K562 (cell line): ENCODE results near the gene ERVH48-1. TPM values are rescaled to one million over a fixed set of nuclear protein-coding genes. Genes with fewer than 3 reads are reported as not detected.

Experiments used
- ARID1B ChIP-seq: fragments of 450-650 bp; IDR thresholded peaks from 2 replicates; pipeline ENCODE4 v1.6.1; 2016; ENCODE audit warnings: antibody characterized with exemption, mild to moderate bottlenecking, inconsistent platforms
- CBX3 ChIP-seq, 2 experiments: IDR thresholded peaks; 1 replicate in 1 of 2; 2 replicates in 1 of 2; pipeline ENCODE4 v1.6.1; 2012; ENCODE audit warnings: inconsistent platforms in 2 of 2, low read length in 2 of 2, borderline replicate concordance in 1 of 2, control low read depth in 1 of 2
- ETV6 ChIP-seq, 3 experiments: fragments of 150-350 bp in 1 of 3; sonication (generic) in 1 of 3; formaldehyde crosslinking in 1 of 3; IDR thresholded peaks; 2 replicates each; pipeline versions ENCODE4 v1.6.1 to v1.8.0; 2014 to 2022; ENCODE audit warnings: borderline replicate concordance in 2 of 3, low read depth in 2 of 3, antibody characterized with exemption in 1 of 3, low read length in 1 of 3, mild to moderate bottlenecking in 1 of 3, missing genetic modification reagents in 1 of 3
- FOXM1 ChIP-seq, 2 experiments: fragments of 450-650 bp in 1 of 2; sonication (generic) in 1 of 2; formaldehyde crosslinking in 1 of 2; IDR thresholded peaks; 2 replicates each; pipeline versions ENCODE4 v1.6.1 to v1.9.0; 2017 to 2022; ENCODE audit warnings: low read depth in 2 of 2, mild to moderate bottlenecking in 2 of 2, missing genetic modification reagents in 1 of 2, moderate library complexity in 1 of 2
- GMEB1 ChIP-seq: fragments of 250-450 bp; sonication (Bioruptor Pico); IDR thresholded peaks from 2 replicates; pipeline ENCODE4 v1.4.0; 2020; ENCODE audit warnings: mild to moderate bottlenecking
- HOMEZ ChIP-seq: fragments of 250-450 bp; sonication (Bioruptor Pico); IDR thresholded peaks from 2 replicates; pipeline ENCODE4 v1.4.0; 2020; ENCODE audit warnings: mild to moderate bottlenecking, moderate library complexity
- IRF2 ChIP-seq: sonication (generic); formaldehyde crosslinking; IDR thresholded peaks from 2 replicates; pipeline ENCODE4 v1.8.1; 2022; ENCODE audit warnings: mild to moderate bottlenecking, missing genetic modification reagents
- JUN ChIP-seq, 2 experiments: sonication (generic) in 1 of 2; formaldehyde crosslinking in 1 of 2; IDR thresholded peaks; 2 replicates each; pipeline versions ENCODE4 v1.6.1 to v1.8.0; 2012 to 2022; ENCODE audit warnings: borderline replicate concordance in 2 of 2, mild to moderate bottlenecking in 2 of 2, improper control_type of control experiment in 1 of 2, low read depth in 1 of 2, low read length in 1 of 2, missing genetic modification reagents in 1 of 2
- L3MBTL2 ChIP-seq: fragments of 450-650 bp; IDR thresholded peaks from 2 replicates; pipeline ENCODE4 v1.6.1; 2016; ENCODE audit warnings: mild to moderate bottlenecking, moderate library complexity
- MCM5 ChIP-seq: fragments of 450-650 bp; IDR thresholded peaks from 2 replicates; pipeline ENCODE4 v1.6.1; 2016; ENCODE audit warnings: low read depth
- MCM7 ChIP-seq, 2 experiments: fragments of 450-650 bp; IDR thresholded peaks; 2 replicates each; pipeline ENCODE4 v1.6.1; 2016 to 2018
- NR0B1 ChIP-seq: fragments of 450-650 bp; IDR thresholded peaks from one replicate; pipeline ENCODE4 v1.6.1; 2018; ENCODE audit warnings: mild to moderate bottlenecking, moderate library complexity; ENCODE audit not compliant: partially characterized antibody
- OTX1 ChIP-seq: fragments of 450-650 bp; formaldehyde crosslinking; IDR thresholded peaks from 2 replicates; pipeline ENCODE4 v1.4.0; 2022; ENCODE audit warnings: mild to moderate bottlenecking
- PML ChIP-seq: IDR thresholded peaks from 2 replicates; pipeline ENCODE4 v1.6.1; 2012; ENCODE audit warnings: low read length, inconsistent platforms
- RBFOX2 ChIP-seq: fragments of 200-400 bp; formaldehyde crosslinking; IDR thresholded peaks from 2 replicates; pipeline ENCODE4 v1.6.1; 2017; ENCODE audit warnings: low read depth, mild to moderate bottlenecking, low read length, moderate library complexity
- SAFB ChIP-seq: fragments of 200-400 bp; formaldehyde crosslinking; IDR thresholded peaks from 2 replicates; pipeline ENCODE4 v1.6.1; 2017; ENCODE audit warnings: low read depth, low read length, borderline replicate concordance
- SOX6 ChIP-seq: fragments of 450-650 bp; IDR thresholded peaks from 2 replicates; pipeline ENCODE4 v1.6.1; 2014; ENCODE audit warnings: mild to moderate bottlenecking
- SP1 ChIP-seq: sonication (generic); formaldehyde crosslinking; IDR thresholded peaks from 2 replicates; pipeline ENCODE4 v1.8.1; 2022; ENCODE audit warnings: mild to moderate bottlenecking, missing genetic modification reagents
- THRAP3 ChIP-seq: fragments of 450-650 bp; IDR thresholded peaks from 2 replicates; pipeline ENCODE4 v1.6.1; 2016; ENCODE audit warnings: mild to moderate bottlenecking, inconsistent platforms, borderline replicate concordance
- ZBTB17 ChIP-seq: fragments of 450-650 bp; formaldehyde crosslinking; IDR thresholded peaks from 2 replicates; pipeline ENCODE4 v1.4.0; 2020; ENCODE audit warnings: mild to moderate bottlenecking
- ZNF224 ChIP-seq: sonication (generic); formaldehyde crosslinking; IDR thresholded peaks from 2 replicates; pipeline ENCODE4 v1.8.0; 2022; ENCODE audit warnings: mild to moderate bottlenecking, missing genetic modification reagents
- polyA plus RNA-seq, 8 experiments: library from polyadenylated mRNA; depleted of rRNA in 4 of 8; stranded (reverse) in 5 of 8; unstranded in 3 of 8; fragments of >200 nt; fragmentation: Nextera tagmentation in 2 of 8; fragmentation: Illumina TruSeq in 1 of 8; extraction: Ambion mirVana in 2 of 8; extraction: Trizol in 1 of 8; gene quantifications; 2 replicates each; pipeline versions ENCODE4 v1.2.1 to v1.2.3, GENCODE V29; 2011 to 2014; ENCODE audit warnings: inconsistent platforms in 1 of 8, missing spikeins in 1 of 8
- total RNA-seq, 7 experiments: library from RNA; depleted of rRNA in 6 of 7; stranded (reverse); fragments of >200 nt in 6 of 7; fragmentation: Illumina TruSeq in 2 of 7; extraction: Trizol in 2 of 7; gene quantifications; 2 replicates each; pipeline versions ENCODE4 v1.2.1 to v1.2.3, GENCODE V29; 2011 to 2021; ENCODE audit warnings: low replicate concordance in 1 of 7
- TF ChIP-seq, protein P1 (sequence below): sonication (generic); formaldehyde crosslinking; IDR thresholded peaks from 2 replicates; pipeline ENCODE4 v1.9.0; 2022; ENCODE audit warnings: mild to moderate bottlenecking, missing genetic modification reagents

ERVH48-1 gene
- total and polyA plus RNA-seq, 9 of the 15 experiments (the other 6 are each of a cell fraction or from before 2014, with no cell fraction given), result 0.08 to 0.49 (median 0.16) TPM; not detected in 3

DNA sequence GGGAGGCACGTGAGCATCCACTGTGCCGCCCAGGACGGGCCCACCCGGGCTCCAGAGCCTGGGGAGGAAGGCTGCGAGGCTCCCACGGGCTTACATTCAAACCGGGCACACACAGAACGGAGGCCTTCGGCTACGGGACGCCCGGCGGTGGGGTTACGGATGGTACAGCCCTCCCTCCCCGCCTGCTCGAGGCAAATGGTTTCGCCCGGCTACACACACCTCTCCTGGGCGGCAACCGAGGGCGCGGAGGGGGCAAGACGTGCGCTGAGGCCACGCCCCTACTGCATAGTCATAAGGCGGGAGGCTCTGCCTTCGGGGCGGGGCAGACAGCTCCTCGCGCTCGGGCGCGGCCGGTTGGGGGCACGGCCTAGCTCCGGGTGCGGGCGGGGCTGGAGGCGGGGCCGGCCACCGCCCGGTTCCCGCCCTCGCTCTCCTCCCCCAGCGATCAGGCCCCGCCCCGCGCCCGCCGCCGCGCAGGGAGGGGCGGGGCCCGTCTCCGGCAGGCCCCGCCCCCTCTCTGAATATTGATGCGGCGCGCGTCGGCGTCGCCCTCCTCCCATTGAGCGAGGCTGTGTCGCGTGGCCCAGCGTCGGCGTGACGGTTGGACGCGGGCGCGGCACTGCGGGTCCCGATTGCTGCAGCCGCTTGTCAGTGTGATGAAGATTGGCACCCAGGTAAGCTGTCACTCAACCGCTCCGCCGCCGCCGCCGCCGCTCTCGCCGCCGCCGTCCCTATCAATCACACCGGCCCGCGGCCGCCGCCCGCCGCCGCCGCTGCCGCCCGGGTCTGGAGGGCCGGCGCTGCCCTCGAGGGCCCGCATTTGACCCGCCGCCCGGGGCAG lies 48.8 kb upstream of the ERVH48-1 start, which contains the start of gene PKNOX1 (continued):
- peak; percentile 29; the same call in 1 of the 2 replicates for TF ChIP-seq SAFB
- TF ChIP-seq CBX3 (IDR thresholded peaks at IDR 0.05; ENCODE audit: borderline replicate concordance in 1 of 2, low read length in 2 of 2), result peak in 1 of 2 experiments; percentile 57; a peak in 1 of 3 replicates
- TF ChIP-seq IRF2 (CRISPR knock-in tag), result no peak
- peak; percentile 69; the same call in 1 of the 2 replicates for TF ChIP-seq ZBTB17
- no peak for TF ChIP-seq THRAP3
- TF ChIP-seq OTX1 (CRISPR knock-in tag), result 0 out of 2 replicates have a peak, but pooled peaks have one; percentile 50
- TF ChIP-seq ZNF224 (CRISPR knock-in tag), result no peak
- TF ChIP-seq, protein P1, sequence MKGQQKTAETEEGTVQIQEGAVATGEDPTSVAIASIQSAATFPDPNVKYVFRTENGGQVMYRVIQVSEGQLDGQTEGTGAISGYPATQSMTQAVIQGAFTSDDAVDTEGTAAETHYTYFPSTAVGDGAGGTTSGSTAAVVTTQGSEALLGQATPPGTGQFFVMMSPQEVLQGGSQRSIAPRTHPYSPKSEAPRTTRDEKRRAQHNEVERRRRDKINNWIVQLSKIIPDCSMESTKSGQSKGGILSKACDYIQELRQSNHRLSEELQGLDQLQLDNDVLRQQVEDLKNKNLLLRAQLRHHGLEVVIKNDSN (CRISPR knock-in tag), result peak; percentile 90
- no peak for TF ChIP-seq MCM5
- no peak for TF ChIP-seq MCM7 (IDR thresholded peaks at IDR 0.05)
- TF ChIP-seq FOXM1 (IDR thresholded peaks at IDR 0.05; ENCODE audit: low read depth), result no peak
- TF ChIP-seq FOXM1 (CRISPR knock-in tag; IDR thresholded peaks at IDR 0.05; ENCODE audit: low read depth), result no peak
- TF ChIP-seq RBFOX2, result peak; percentile 78
- peak; percentile 89 for TF ChIP-seq L3MBTL2
- no peak for TF ChIP-seq PML
- TF ChIP-seq GMEB1 (CRISPR knock-in tag), result peak; percentile 93
- TF ChIP-seq SOX6, result 0 out of 2 replicates have a peak, but pooled peaks have one; percentile 8
- no peak; a peak in 1 of 4 replicates for TF ChIP-seq ETV6 (IDR thresholded peaks at IDR 0.05; ENCODE audit: borderline replicate concordance in 1 of 2, low read depth in 2 of 2, low read length in 1 of 2)
- TF ChIP-seq ETV6 (CRISPR knock-in tag; IDR thresholded peaks at IDR 0.05; ENCODE audit: borderline replicate concordance), result no peak
- 0 out of 2 replicates have a peak, but pooled peaks have one; percentile 7 for TF ChIP-seq HOMEZ (CRISPR knock-in tag)
- TF ChIP-seq ARID1B, result 0 out of 2 replicates have a peak, but pooled peaks have one; percentile 35
- TF ChIP-seq NR0B1, result no peak
- TF ChIP-seq JUN (IDR thresholded peaks at IDR 0.05; ENCODE audit: borderline replicate concordance, low read depth, low read length), result peak; percentile 92
- TF ChIP-seq JUN (CRISPR knock-in tag; IDR thresholded peaks at IDR 0.05; ENCODE audit: borderline replicate concordance), result no peak
- TF ChIP-seq SP1 (CRISPR knock-in tag), result peak; percentile 95
